ENCODE measurements around the gene RPGRIP1.
"Not testable (repeated sequence)": the region's sequence is repeated elsewhere in the genome, so short reads cannot be mapped to it uniquely, and the experiment has no call there.

Gene RPGRIP1

GRCh38 chr14:21302013-21302835 is 22.3 kb downstream of the RPGRIP1 start:
- DNase-seq (ENCODE audit: low spot score) = no peak

GRCh38 chr14:21302836-21303140 is 22.9 kb downstream of the RPGRIP1 start:
- DNase-seq (ENCODE audit: low spot score) = not testable (repeated sequence)

GRCh38 chr14:21307637-21308036 is 27.8 kb downstream of the RPGRIP1 start:
- DNase-seq (ENCODE audit: low spot score) = no peak

DNA sequence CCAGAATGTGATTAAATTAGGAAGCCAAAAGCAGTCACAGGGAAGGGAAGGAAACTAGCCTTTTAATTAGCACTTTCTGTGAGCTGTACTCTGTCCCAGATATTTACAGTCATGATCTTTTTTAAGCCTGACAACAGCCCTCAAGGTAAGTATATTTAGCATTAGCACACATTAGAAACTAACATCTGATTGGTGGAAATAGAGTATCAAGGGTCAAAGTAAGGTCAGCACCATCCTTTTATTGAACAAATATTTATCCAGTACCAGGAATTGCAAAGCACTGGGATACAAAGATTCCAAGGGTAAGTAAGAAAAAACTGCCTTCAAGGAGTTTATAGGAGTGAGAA is 28.2 kb downstream of the RPGRIP1 start:
- DNase-seq (ENCODE audit: low spot score) = no peak

DNA sequence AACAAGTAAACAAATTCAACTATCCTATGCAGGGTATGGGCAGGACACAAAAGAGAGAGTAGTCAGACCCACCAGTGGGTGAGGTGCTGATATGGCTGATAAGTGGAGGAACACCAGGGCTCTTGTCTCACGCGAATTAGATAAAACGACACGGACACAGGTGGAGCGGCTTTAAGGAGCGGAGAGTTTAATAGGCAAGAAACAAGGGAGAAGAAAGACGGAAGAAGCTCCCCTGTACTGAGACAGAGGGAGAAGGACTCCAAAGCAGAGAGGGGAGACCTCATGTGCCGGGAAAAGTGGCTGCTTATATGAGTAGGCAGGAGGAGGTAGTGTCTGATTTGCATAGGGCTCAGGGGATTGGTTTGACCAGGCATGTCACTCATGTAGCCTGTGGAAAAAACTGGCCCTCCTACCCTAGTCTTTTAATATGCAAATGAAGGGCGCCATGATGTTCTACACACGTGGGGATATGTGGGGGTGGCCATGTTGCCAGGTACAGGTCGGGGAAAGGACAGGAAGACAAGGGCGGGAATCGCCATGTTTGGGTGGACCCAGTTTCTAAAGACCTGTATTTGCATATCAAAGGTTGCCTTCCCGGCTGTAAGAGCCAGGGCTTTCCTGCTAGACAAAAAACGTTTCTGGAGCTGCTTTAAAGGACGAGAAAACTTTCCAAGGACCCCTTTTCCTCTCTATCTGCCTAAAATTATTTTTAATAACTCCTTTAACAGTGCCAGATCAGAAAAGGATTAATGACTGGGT is 28.8 kb downstream of the RPGRIP1 start:
- DNase-seq (ENCODE audit: low spot score) = peak; percentile 73

DNA sequence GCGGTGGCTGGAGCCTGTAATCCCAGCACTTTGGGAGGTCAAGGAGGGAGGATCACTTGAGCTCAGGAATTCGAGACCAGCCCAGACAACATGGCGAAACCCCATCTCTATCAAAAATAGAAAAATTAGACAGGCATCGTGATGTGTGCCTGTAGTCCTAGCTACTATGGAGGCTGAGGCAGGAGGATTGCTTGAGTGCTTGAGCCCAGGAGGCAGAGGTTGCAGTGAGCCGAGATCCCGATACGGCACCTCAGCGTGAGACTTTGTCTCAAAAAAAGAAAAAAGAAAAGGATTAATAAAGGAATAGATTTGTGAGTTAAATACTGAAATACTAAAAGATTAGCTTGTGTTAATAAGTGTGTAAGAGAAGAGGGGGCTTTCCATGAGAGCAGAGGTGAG is 29.4 kb downstream of the RPGRIP1 start:
- no peak for DNase-seq (ENCODE audit: low spot score)

GRCh38 chr14:21309956-21310355 is 30.1 kb downstream of the RPGRIP1 start:
- no peak for DNase-seq (ENCODE audit: low spot score)

- no peak for DNase-seq (ENCODE audit: low spot score)
Measured at GRCh38 chr14:21311614-21312013, 31.7 kb downstream of the RPGRIP1 start.

DNA sequence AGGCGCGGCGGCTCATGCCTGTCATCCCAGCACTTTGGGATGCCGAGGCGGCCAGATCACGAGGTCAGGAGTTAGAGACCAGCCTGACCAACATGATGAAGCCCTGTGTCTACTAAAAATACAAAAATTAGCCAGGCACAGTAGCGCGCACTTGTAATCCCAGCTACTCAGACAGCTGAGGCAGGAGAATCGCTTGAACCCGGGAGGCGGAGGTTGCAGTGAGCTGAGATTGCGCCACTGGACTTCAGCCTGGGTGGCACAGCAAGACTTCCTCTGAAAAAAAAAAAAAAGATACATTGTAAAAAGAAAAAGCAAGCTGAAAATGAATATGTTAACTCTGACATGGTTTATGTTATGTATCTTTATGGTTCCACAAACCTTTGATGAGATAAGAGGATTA is 33.6 kb downstream of the RPGRIP1 start:
- DNase-seq (ENCODE audit: low spot score) = no peak

DNA sequence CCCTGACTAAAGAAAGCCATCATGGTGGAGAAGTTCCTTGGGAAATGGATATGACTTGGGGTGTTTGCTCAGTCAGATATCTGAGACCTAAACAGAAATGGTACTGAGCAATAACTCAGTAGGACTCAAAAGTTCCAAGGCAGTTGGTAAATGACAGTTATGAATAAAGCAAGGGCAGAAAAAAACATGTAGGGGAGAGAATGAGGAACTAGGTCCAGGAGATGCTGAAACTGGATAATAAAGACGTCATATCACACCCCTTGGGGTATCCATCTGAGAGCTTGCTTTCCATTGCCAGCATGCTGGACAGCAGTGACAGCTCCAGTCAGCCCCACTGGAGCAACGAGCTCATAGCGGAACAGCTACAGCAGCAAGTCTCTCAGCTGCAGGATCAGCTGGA is 37.5 kb downstream of the RPGRIP1 start:
- DNase-seq (ENCODE audit: low spot score) = no peak

DNA sequence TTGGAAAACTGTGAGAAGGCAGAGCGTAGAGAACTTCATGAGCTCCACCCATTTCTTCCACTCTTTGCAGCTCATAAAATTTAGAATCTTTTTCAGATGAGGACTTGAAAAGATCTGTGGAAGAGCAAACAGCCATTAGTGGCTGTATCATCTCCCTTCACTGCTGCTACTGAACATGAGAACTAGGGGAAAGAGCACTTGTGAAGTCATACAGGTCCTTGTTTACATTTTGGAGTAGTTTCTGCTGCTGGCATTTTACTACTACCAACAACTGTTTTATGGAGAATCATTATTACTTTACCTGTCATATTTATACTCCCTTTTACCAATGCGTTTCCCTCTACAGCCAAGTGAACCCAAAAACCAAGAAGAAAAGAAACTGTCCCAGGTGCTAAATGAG is 41.0 kb downstream of the RPGRIP1 start:
- no peak for DNase-seq (ENCODE audit: low spot score)

GRCh38 chr14:21322716-21323115 is 42.8 kb downstream of the RPGRIP1 start:
- no peak for DNase-seq (ENCODE audit: low spot score)

GRCh38 chr14:21326972-21327371 is 47.1 kb downstream of the RPGRIP1 start:
- DNase-seq (ENCODE audit: low spot score) = no peak
